NB4 (cell line): Measurements from ENCODE around the gene RRP8.

Experiments used
- CTCF ChIP-seq: IDR thresholded peaks from one replicate; pipeline ENCODE4 v1.5.1; 2012; ENCODE audit warnings: low read depth, low read length
- POLR2A ChIP-seq: IDR thresholded peaks from 2 replicates; pipeline ENCODE4 v1.6.1; 2011; ENCODE audit warnings: mild to moderate bottlenecking; ENCODE audit not compliant: insufficient read length; ENCODE audit errors: extremely low read depth

GRCh38 chr11:6553634-6554033, 49.8 kb downstream of the RRP8 start:
- TF ChIP-seq CTCF (no peak), POLR2A (no peak)
